Natural killer cell (primary cell): ENCODE measurements around the gene KIR3DL1. TPM values are rescaled to one million over a fixed set of nuclear protein-coding genes. Genes with fewer than 3 reads are reported as not detected.
"Not testable (repeated sequence)": the region's sequence is repeated elsewhere in the genome, so short reads cannot be mapped to it uniquely, and the experiment has no call there.

Experiments used
- ATAC-seq, 3 donors: fragments of 150-1000 bp in 2 of 3; fragments of 200-7000 bp in 1 of 3; cut with Tn5 transposase; 1 replicate in 1 of 3; 2 replicates in 2 of 3; pipeline ENCODE4 v1.10.0; 2021; ENCODE audit warnings: mild to moderate bottlenecking in 2 of 3, moderate library complexity in 2 of 3
- DNase-seq, 2 donors: peaks; one replicate each; pipeline versions ENCODE4 v3.0.0 to v3.0.0-alpha.2; 2013 to 2021; ENCODE audit warnings: mixed read lengths in 1 of 2
- H3K27ac ChIP-seq: one replicate; pipeline ENCODE4 v1.5.1; 2013; ENCODE audit warnings: mild to moderate bottlenecking, low read length
- H3K27me3 ChIP-seq: one replicate; pipeline ENCODE4 v1.6.1; 2013; ENCODE audit warnings: low read length; ENCODE audit not compliant: control insufficient read depth, insufficient read depth
- H3K36me3 ChIP-seq: one replicate; pipeline ENCODE4 v1.6.1; 2013; ENCODE audit warnings: low read length; ENCODE audit not compliant: control insufficient read depth, insufficient read depth
- H3K4me1 ChIP-seq: one replicate; pipeline ENCODE4 v1.6.1; 2013; ENCODE audit warnings: low read length; ENCODE audit not compliant: control insufficient read depth, insufficient read depth
- H3K4me3 ChIP-seq: one replicate; pipeline ENCODE4 v1.5.1; 2013; ENCODE audit warnings: low read length
- H3K9me3 ChIP-seq: one replicate; pipeline ENCODE4 v1.6.1; 2013; ENCODE audit warnings: low read length; ENCODE audit not compliant: control insufficient read depth, insufficient read depth
- H3K27ac Mint-ChIP-seq, 2 donors: one replicate each; pipeline ENCODE4 v1.8.0; 2022; ENCODE audit warnings: mild to moderate bottlenecking in 2 of 2, mixed read lengths in 2 of 2, moderate library complexity in 1 of 2
- H3K27me3 Mint-ChIP-seq, 2 donors: one replicate each; pipeline ENCODE4 v1.8.0; 2022; ENCODE audit warnings: low read depth in 2 of 2, mixed read lengths in 2 of 2
- H3K36me3 Mint-ChIP-seq: one replicate; pipeline ENCODE4 v1.8.0; 2022; ENCODE audit warnings: mixed read lengths
- H3K4me1 Mint-ChIP-seq, 2 donors: one replicate each; pipeline ENCODE4 v1.8.0; 2022; ENCODE audit warnings: mixed read lengths in 2 of 2
- H3K4me3 Mint-ChIP-seq: one replicate; pipeline ENCODE4 v1.8.0; 2022; ENCODE audit warnings: mild to moderate bottlenecking, moderate library complexity, mixed read lengths
- H3K9me3 Mint-ChIP-seq, 2 donors: one replicate each; pipeline ENCODE4 v1.8.0; 2022; ENCODE audit warnings: mixed read lengths in 2 of 2
- CTCF ChIP-seq: fragments of 200-600 bp; IDR thresholded peaks from one replicate; pipeline ENCODE4 v1.8.0; 2022; ENCODE audit warnings: antibody characterized with exemption
- WGBS: methylation state at CpG from one replicate; pipeline ENCODE4 v1.1.7; 2013; ENCODE audit warnings: missing lambda C conversion rate; ENCODE audit not compliant: insufficient coverage; 5-methylcytosine and 5-hydroxymethylcytosine counted together
- intact Hi-C: fragments of 100-400 bp; cut with micrococcal nuclease; formaldehyde crosslinking; loops from one replicate; pipeline ENCODE4 v1.14.2; 2022
- total RNA-seq, 4 donors: library from RNA; stranded (reverse); fragments of 120-200 nt in 1 of 4; gene quantifications; one replicate each; pipeline versions ENCODE4 v1.2.3 to v1.2.4, GENCODE V29; 2013 to 2022

Gene KIR3DL1
- total RNA-seq, 3 donors from 2014 or later (not counting 1 experiment from before 2014, with no cell fraction given): 34.7 to 97.1 (median 41.2) TPM

GRCh38 chr19:54805665-54806515 is 10.4 kb upstream of the KIR3DL1 start:
- Histone ChIP-seq H3K9me3 (no peaks in the 10 kb centered on the region), H3K4me1 (peaks cover 45% of the 10 kb centered on the region), H3K27ac (no peak overlapping the region), H3K4me3 (no peak overlapping the region), H3K36me3 (no peaks in the 10 kb centered on the region), H3K27me3 (no peaks in the 10 kb centered on the region)
- TF ChIP-seq CTCF: no peak
- H3K9me3 Mint-ChIP-seq: no peaks in the 10 kb centered on the region
- DNase-seq: no peak
- WGBS: 84% methylated on average over 14 of the region's 14 CpGs
- H3K27me3 Mint-ChIP-seq: no peaks in the 10 kb centered on the region
- peak overlapping the region; percentile 8 for H3K4me3 Mint-ChIP-seq
- H3K36me3 Mint-ChIP-seq: no peaks in the 10 kb centered on the region
- ATAC-seq: no peak
- H3K4me1 Mint-ChIP-seq: peaks cover 52 to 57% of the 10 kb centered on the region in 2 donors
- H3K27ac Mint-ChIP-seq: peak overlapping the region; percentile 84 to 86
- intact Hi-C loops: loop anchor here (10.0 kb wide), 1 partner anchor 111 kb away; no protein-coding TSS in a partner anchor

DNA sequence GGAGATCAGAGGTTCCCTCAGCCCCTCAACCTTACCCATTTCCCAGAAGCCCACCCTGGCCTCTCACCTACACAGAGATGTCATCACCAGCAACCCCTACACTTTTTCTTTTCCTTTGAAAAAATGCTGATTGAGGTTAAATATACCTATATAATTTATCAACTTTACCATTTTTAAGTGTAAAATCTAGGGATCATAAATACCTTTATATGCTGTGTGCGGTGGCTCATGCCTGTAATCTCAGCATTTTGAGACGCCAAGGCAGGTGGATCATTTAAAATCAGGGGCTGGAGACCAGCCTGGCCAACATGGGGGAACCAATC is 9.8 kb upstream of the KIR3DL1 start:
- intact Hi-C loops: loop anchor here (10.0 kb wide), 1 partner anchor 112 kb away; no protein-coding TSS in a partner anchor
- WGBS: 93% methylated on average over 2 of the region's 2 CpGs
- no peaks in the 10 kb centered on the region for H3K27me3 Mint-ChIP-seq
- DNase-seq: no peak
- Histone ChIP-seq H3K27me3 (no peaks in the 10 kb centered on the region), H3K27ac (no peak overlapping the region), H3K9me3 (no peaks in the 10 kb centered on the region), H3K4me3 (no peak overlapping the region), H3K36me3 (no peaks in the 10 kb centered on the region), H3K4me1 (peaks cover 45% of the 10 kb centered on the region)
- H3K27ac Mint-ChIP-seq: peak overlapping the region in 1 of 2 donors; percentile 84
- no peaks in the 10 kb centered on the region for H3K9me3 Mint-ChIP-seq
- peaks cover 47 to 52% of the 10 kb centered on the region in 2 donors for H3K4me1 Mint-ChIP-seq
- no peak for ATAC-seq
- H3K4me3 Mint-ChIP-seq: no peak overlapping the region
- H3K36me3 Mint-ChIP-seq: no peaks in the 10 kb centered on the region
- no peak for TF ChIP-seq CTCF

DNA sequence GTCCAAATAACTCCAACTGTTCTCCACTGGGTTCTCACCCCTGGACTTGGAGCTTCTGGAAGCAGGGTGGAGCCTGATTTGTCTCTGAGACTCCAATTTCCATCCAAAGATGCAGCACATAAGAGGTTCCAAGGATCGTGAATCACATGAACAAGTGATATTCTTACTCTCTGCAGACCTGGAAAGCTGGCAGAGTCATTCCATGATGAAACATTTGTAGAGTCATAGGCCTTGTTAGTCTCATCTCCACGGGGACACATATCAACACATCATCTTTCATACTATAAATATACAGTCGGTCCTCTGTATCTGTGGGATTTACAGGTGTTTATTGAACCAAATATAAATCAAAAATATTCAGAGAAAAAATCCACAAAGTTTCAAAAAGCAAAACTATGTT is 1.7 kb upstream of the KIR3DL1 start:
- H3K27ac ChIP-seq, H3K4me3 ChIP-seq, DNase-seq, ATAC-seq, H3K27me3 Mint-ChIP-seq, H3K9me3 Mint-ChIP-seq, intact Hi-C loops, H3K36me3 ChIP-seq, H3K9me3 ChIP-seq, H3K36me3 Mint-ChIP-seq, H3K4me3 Mint-ChIP-seq, H3K27me3 ChIP-seq: not testable (repeated sequence)
- peak overlapping the region in 1 of 2 donors; percentile 54 for H3K27ac Mint-ChIP-seq
- 88% methylated on average over 1 of the region's 3 CpGs for WGBS
- H3K4me1 Mint-ChIP-seq: peaks cover 37 to 40% of the 10 kb centered on the region in 2 donors
- peaks cover 38% of the 10 kb centered on the region for H3K4me1 ChIP-seq

GRCh38 chr19:54817670-54818536 is 1.6 kb downstream of the KIR3DL1 start:
- intact Hi-C loops: no loop called here
- no peaks in the 10 kb centered on the region for H3K36me3 Mint-ChIP-seq

DNA sequence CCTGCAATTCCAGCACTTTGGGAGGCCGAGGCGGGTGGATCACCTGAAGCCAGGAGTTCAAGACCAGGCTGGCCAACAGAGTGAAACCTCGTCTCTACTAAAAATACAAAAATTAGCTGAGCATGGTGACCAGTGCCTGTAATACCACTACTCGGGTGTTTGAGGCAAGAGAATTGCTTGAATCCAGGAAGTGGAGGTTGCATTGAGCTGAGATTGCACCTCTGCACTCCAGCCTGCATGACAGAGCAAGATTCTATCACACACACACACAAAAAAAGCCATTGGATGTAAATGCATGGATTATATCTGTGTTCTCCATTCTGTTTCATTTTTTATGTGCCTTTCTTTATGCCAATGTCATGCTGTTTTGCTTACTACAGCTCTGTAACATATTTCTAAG is 8.1 kb downstream of the KIR3DL1 start:
- H3K4me1 ChIP-seq, H3K9me3 Mint-ChIP-seq, H3K9me3 ChIP-seq, H3K36me3 Mint-ChIP-seq, H3K4me3 ChIP-seq, H3K27ac Mint-ChIP-seq, H3K27me3 ChIP-seq, DNase-seq, H3K4me3 Mint-ChIP-seq, H3K27ac ChIP-seq, H3K36me3 ChIP-seq, intact Hi-C loops: not testable (repeated sequence)
- Mint-ChIP-seq H3K27me3 (peaks cover 0 to 16% of the 10 kb centered on the region in 2 donors), H3K4me1 (peaks cover under 1 to 18% of the 10 kb centered on the region in 2 donors)
- peak in 2 of 3 donors; percentile 32 to 50 for ATAC-seq
- 53% methylated on average over 2 of the region's 4 CpGs for WGBS

More at GRCh38 chr19:54817670-54818536, 1.6 kb downstream of the KIR3DL1 start:
- peaks cover 3% of the 10 kb centered on the region for H3K27me3 ChIP-seq
- no peak overlapping the region for H3K4me3 ChIP-seq
- H3K27ac ChIP-seq: peak overlapping the region; percentile 76
- H3K4me1 ChIP-seq: peaks cover 41% of the 10 kb centered on the region
- Mint-ChIP-seq H3K27me3 (peaks cover 0 to 11% of the 10 kb centered on the region in 2 donors), H3K27ac (peak overlapping the region; percentile 91 to 92), H3K9me3 (no peaks in the 10 kb centered on the region), H3K4me3 (peak overlapping the region; percentile 89), H3K4me1 (peaks cover 37 to 40% of the 10 kb centered on the region in 2 donors)
- H3K9me3 ChIP-seq: no peaks in the 10 kb centered on the region
- peak in 1 of 2 donors; percentile 13 for DNase-seq
- no peak for TF ChIP-seq CTCF
- 62% methylated on average over 14 of the region's 15 CpGs for WGBS
- peaks cover 6% of the 10 kb centered on the region for H3K36me3 ChIP-seq
- peak; percentile 58 to 74 (median 73) for ATAC-seq
